NCI-H146 (cell line): Measurements from ENCODE around the gene ETV3.

ENCODE experiments used
- DNase-seq: peaks from one replicate; lab custom pipeline; 2025; lab: John Stamatoyannopoulos, UW

The ETV3 gene

GRCh38 chr1:157161901-157162300, 23.7 kb upstream of the ETV3 start:
- no peak for DNase-seq

DNA sequence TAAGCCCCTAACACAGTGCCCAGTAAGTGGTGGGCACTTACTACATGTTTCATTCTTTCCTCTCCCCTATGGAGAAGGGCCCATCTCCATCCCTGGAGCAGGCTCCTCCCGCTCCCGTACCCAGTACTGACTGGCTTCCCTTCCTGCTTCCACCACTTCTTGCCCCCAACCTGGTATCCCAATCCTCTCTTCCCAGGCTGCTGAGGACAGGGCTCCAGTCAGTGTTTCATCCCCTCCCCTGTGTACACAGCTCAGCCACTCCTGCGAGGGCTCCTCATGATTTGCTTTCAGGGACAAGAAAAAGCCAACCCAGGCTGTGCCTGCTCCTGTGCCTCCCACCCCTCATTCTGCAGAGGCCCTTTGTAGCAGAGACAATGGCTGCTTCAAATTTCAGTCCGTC, 20.8 kb upstream of the ETV3 start:
- no peak for DNase-seq

DNA sequence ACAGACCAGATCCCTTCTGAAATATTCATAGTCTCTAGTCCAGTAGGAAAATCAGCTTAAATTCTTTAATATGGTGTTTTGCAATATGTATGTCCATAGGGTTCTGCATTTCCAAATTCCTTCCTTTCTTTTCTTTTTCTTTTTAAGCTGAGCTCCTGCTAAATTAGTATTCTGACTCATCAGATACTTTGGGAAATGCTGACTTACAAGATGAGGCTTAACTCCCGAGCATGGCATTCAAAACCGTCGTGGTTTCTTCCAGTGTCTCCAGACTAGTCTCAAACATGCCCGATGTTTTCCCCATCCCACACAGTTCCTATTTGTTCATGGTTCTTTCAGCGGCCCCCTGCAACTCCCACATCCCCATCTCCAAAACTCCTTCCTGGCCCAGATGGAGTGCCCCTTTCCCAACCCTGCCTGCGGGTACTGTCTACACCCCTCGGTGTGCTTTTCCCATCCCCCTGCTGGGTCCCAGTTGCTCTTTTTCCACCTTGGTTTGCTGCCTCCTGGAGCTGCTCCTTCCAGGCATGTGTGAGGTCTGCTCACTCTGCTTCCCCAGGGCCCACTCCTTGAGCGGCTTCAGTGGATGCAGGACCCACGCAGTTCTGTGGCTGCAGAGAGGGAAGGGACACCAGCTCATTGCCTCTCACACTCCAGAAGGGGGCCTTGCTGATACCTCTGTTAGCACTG, 19.5 kb upstream of the ETV3 start:
- DNase-seq = no peak

- peak; percentile 46 for DNase-seq
Observed at GRCh38 chr1:157156058-157156541, 17.9 kb upstream of the ETV3 start.

GRCh38 chr1:157155658-157156057, 17.5 kb upstream of the ETV3 start:
- DNase-seq = no peak

DNA sequence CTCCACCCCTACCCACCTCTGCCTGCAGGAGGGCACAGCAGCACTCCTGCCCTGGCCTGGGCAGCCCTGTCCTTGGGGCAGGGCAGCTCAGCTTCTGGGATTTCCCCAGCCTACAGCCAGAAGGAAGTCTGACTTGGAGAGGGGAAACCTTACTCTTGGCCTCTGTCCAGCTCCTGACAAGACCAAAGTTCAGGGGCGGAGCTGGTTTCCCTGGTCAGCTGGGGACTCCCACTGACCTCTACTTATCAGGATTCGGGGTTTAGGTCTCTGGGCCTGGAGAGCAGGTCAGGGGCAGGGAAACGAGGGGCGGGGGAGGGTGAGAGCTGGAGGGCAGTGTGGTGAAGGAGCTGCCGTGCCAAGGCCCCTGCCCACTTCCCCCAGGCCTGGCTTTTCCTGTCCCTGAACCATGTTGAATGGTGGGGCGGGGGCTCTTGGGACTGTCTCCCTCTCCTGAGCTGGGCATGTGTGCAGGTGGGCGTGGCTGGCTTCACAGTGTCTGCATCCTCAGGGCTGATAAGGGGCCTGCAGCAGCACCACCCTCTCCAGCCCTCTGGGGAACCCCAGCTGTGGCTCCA, 16.8 kb upstream of the ETV3 start:
- no peak for DNase-seq

DNA sequence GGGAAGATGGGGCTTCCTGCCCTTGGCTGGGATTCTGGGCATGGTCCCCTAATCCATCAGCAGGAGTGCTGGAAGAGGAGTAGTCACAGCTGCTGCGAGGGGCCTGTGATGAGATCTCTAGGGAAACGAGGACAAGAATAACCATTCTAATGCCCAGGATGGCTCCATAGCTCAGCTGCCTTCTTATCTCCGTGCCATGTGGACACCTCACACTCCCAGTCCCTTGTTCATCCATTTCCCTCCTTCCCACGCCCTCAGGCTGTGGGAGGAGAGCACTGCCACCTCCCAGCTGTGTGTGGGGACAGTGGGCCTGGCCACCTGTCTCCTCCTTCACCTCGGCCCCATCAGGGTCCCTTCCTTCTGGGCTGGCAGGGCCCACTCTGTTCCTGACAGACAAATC, 16.1 kb upstream of the ETV3 start:
- peak; percentile 25 for DNase-seq

DNA sequence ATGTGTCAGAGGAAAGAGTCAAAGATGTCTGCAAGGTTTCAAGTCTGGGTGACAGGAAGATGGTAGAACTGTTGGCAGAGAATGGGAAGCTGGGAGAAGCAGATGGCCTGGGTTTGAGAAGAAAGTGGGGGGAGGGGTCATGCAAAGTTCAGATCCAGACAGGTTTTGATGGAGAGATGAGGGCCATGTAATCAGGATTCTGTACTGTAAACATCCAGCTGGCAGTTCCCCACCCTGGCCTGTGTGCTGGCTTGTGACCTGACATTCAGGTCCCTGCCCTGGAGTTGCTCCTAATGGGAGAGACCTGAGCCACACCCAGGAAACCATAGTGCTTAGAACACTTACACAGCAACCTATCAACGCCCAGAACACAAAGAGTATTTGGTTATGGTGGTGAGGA, 15.6 kb upstream of the ETV3 start:
- no peak for DNase-seq

DNA sequence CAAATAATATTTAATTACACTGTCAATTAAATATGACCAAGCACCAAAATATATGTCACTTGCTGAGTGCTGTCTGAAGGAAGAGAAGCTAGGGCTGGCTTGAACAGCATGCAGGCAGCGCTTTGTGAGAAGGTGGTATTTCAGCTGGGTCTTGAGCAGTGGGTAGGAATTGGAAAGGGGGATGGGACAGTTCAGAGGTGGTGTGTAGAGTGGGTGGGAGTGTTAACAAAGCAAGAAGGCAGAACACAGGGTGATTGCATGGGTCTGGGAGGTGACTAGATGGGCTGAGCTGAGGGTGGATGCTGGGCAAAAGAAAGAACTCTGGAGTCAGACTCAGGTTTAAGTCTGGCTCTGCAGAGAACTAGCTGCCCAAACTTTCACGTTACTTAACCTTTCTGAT, 14.3 kb upstream of the ETV3 start:
- no peak for DNase-seq

DNA sequence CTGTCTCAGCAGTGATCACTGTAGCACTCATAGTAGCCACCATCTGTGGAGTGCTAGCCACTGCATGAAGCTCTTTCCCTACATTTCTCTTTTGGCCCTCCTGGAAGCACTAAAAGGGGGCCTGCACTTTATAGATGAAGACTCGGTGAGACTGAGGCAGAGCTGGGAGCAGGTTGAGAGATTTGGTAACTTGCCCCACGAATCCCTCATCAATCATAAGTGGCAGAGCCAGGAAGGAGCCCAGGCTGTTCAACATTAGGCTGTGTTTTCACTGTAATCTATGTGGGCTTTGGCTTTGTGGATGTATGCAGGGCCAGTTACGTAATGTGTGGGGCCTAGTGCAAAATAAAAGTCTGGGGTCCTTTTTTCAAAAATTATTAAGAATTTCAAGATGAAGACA, 13.3 kb upstream of the ETV3 start:
- no peak for DNase-seq

- DNase-seq = no peak
Observed at GRCh38 chr1:157151073-157151472, 12.9 kb upstream of the ETV3 start.

- DNase-seq = no peak
Observed at GRCh38 chr1:157150631-157151030, 12.4 kb upstream of the ETV3 start.

DNA sequence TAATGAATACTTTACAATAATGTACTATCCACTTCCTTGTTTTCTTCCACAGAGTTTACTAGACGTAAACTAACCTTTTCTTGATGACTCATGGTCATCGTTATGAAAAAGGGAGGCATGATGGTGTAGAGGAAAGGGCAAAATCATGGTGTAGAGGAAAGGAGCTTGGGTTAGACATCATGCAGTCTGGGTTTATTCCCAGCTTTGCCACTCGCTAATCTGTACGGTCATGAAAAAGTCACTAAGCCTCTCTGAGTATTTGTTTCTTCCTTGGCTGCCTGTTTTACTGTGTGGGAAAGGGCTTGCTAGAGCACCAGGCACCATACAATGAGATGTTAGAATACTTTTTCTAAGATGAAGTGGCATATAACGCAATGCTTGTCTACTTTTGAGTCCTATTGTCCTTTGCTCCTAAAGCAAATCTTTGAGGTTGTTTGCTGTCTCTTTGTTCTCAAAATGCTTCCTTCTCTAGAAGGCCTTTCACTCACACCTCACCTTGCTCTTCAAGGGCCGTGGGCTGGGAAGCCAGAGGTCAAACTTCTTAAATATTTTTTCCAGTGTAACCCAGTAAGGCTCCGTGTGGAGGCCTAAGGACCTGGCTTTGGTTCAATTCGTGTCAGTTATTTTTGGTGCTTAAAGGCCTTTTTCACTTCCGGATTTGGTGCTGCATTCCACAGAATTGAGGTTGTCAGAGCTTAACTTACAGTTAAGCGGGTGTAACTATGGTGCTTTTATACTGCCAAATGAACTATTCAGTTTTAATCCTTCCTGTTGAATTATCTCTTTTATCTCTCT, 9.9 kb upstream of the ETV3 start:
- DNase-seq = no peak

GRCh38 chr1:157147037-157147436, 8.8 kb upstream of the ETV3 start:
- DNase-seq = no peak

DNA sequence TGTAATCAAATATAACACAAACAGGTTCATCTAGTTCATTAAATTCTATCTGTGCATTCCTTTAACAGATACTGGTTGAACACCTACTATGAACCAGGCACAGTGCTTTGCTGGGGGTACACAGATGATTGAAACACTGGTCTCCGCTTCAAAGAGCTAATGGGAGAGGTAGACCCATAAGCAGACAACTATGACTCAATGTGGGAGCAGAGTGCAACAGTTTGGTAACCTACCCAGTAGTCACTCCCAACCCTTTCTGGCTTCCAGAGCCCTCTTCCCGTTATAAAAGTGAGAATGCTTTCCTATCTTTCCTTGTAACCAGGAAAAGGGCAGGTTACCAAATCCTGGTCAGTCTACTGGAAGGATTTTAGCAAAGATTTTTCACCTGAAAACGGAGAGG, 8.0 kb upstream of the ETV3 start:
- DNase-seq = no peak

DNA sequence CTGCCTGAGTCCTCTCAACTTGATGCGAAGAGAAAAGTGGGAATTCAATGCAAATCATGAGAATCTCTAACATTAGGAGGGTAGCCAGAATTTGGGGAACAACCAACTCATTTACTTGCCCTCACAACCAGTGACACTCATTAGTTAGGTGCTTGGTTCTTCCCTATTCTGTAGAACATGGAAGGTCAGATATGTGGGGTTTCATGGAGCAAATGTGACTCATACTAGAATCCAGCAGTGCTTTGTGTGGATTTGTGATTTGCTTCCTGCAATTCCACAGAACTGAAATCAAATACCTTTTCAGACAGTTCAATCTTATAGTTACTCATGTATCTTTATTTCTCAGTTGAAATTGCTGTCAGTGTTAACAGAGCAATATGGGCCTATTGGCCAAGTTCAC, 6.9 kb upstream of the ETV3 start:
- DNase-seq = no peak

DNA sequence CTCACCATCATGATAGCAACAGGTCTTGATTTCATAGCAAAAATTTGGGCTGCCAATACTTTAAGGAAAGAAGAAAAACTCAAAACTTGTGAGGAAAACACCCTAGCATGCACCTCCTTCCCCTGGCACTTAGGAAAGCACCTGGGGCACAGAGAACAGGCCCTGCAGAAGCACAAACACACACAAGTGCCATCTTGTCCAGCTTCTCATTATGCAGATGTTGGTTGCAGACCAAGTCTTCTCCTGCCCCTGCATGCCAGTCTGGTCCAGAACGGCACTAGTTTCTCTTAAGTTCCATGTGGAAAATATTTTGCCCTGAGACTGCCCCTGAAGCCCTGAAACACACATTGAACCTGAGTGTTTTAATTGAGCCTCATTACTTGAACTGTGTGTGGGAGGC, 6.3 kb upstream of the ETV3 start:
- DNase-seq = no peak

GRCh38 chr1:157142765-157143423, 4.7 kb upstream of the ETV3 start:
- no peak for DNase-seq

GRCh38 chr1:157142201-157142600, 4.0 kb upstream of the ETV3 start:
- DNase-seq = no peak

- DNase-seq = no peak
Observed at GRCh38 chr1:157141212-157141855, 3.1 kb upstream of the ETV3 start.

- DNase-seq = no peak
Observed at GRCh38 chr1:157140063-157140588, 1.9 kb upstream of the ETV3 start.
